Uterus (tissue), 4 donors: ENCODE data around the gene EMID1. TPM values are rescaled to one million over a fixed set of nuclear protein-coding genes. Genes with fewer than 3 reads are reported as not detected.

Experiments used
- DNase-seq, 2 donors: peaks; one replicate each; pipeline ENCODE4 v3.0.0-alpha.2; 2019 to 2020
- H3K27ac ChIP-seq, 2 donors: fragments of 200-600 bp; sonication (generic); 1 replicate in 1 of 2; 2 replicates in 1 of 2; pipeline ENCODE4 v1.5.1; 2016 to 2018
- H3K27me3 ChIP-seq, 2 donors: fragments of 200-600 bp; sonication (generic); one replicate each; pipeline ENCODE4 v1.5.1; 2018 to 2019; ENCODE audit warnings: control low read depth in 1 of 2
- H3K36me3 ChIP-seq, 2 donors: fragments of 200-600 bp; sonication (generic); one replicate each; pipeline ENCODE4 v1.5.1; 2019; ENCODE audit warnings: control low read depth in 1 of 2
- H3K4me1 ChIP-seq, 2 donors: fragments of 200-600 bp; sonication (generic); one replicate each; pipeline ENCODE4 v1.5.1; 2018 to 2019; ENCODE audit warnings: control low read depth in 1 of 2
- H3K4me3 ChIP-seq, 2 donors: fragments of 200-600 bp; sonication (generic); 1 replicate in 1 of 2; 2 replicates in 1 of 2; pipeline ENCODE4 v1.5.1; 2018 to 2019; ENCODE audit warnings: mild to moderate bottlenecking in 1 of 2
- H3K9me3 ChIP-seq, 2 donors: fragments of 200-600 bp; sonication (generic); one replicate each; pipeline ENCODE4 v1.5.1; 2019; ENCODE audit warnings: control low read depth in 1 of 2
- POLR2A ChIP-seq, 2 donors: fragments of 450-650 bp; IDR thresholded peaks; one replicate each; pipeline ENCODE4 v1.6.1; 2016; ENCODE audit warnings: antibody characterized with exemption in 2 of 2, mild to moderate bottlenecking in 1 of 2, moderate library complexity in 1 of 2
- intact Hi-C: fragments of 100-400 bp; cut with DNase I; formaldehyde crosslinking; loops from one replicate; pipeline ENCODE4 v1.15.1; 2023; ENCODE audit warnings: low total_unique reads
- total RNA-seq, 4 donors: library from RNA; depleted of rRNA in 3 of 4; stranded (reverse); fragments of >200 nt in 3 of 4; gene quantifications; one replicate each; pipeline versions ENCODE4 v1.1.0 to v1.2.4, GENCODE V29; 2014 to 2023
- TF ChIP-seq, protein P1 (sequence below), 4 experiments: fragments of 200-600 bp in 2 of 4; fragments of 450-650 bp in 2 of 4; sonication (generic) in 2 of 4; IDR thresholded peaks; one replicate each; pipeline ENCODE4 v1.5.1; 2016 to 2019; ENCODE audit warnings: antibody characterized with exemption in 4 of 4, mild to moderate bottlenecking in 2 of 4, moderate library complexity in 1 of 4
- donor health status: DM: yes; HTN: yes; CAD: no.

The EMID1 gene
- total RNA-seq, 4 donors from 2014 or later, result under 0.01 to 30.0 (median 10.2) TPM

DNA sequence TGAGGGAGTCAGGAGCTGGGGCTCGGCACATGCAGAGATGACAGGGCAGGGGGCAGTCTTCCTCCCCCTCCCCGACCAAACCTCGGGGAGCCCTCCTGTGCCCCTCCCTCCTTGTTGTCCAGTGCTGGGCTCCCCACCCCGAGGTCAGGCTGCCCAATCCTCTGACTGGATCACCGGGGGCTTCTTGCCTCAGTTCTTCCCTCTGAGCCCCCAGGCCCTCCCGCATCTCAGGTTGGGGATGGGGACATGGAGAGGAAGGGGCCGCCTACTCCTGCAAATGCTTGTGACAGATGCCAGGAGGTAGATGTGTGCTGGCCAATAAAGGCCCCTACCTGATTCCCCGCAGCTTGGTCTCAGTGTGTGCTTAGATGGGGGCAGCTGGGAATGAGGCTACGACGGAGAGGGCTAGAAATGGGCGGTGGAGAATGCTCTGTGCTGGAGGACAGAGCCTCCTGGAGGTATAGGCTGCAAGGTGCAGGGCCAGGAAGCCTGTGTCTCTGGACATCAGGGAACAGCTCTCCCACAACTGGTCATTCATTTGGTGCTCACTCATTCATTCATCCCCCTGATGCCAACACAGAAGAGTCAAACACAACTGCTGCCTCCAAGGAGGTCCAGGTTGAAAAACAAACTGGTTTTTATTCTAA, 53.7 kb downstream of the EMID1 start:
- intact Hi-C loops, result no loop called here
- Histone ChIP-seq H3K4me1 (no peaks in the 10 kb centered on the region), H3K4me3 (no peak overlapping the region)

DNA sequence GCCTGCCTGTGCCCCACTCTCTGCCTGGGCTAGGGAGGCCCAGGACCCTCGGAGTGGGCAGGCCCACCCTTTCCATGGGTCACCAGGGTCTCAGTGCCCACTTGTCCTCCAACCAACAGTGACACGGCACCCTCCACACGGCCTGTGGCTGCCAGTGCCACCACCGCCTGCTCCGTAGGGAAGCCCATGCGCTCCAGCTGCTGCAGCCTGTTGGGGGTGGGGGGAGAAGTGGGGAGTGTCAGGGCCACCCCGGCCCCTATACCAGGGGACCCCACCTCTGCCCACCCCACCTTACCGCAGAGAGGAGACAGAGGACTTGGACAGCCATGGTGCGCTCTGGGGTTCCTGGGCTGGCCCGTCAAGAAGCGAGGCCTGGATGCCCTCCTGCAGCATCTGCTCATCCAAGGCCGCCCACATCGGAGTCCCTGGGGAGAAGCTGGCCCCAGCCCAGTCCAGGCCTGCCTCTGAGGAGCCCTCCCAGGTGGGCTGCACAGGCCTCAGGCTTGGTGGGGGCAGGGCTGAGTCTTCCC, 54.4 kb downstream of the EMID1 start:
- Histone ChIP-seq H3K27ac (no peak overlapping the region), H3K4me1 (no peaks in the 10 kb centered on the region), H3K9me3 (no peaks in the 10 kb centered on the region), H3K27me3 (no peaks in the 10 kb centered on the region), H3K36me3 (no peaks in the 10 kb centered on the region), H3K4me3 (no peak overlapping the region)
- no peak for DNase-seq
- intact Hi-C loops, result no loop called here
- TF ChIP-seq, protein P1, sequence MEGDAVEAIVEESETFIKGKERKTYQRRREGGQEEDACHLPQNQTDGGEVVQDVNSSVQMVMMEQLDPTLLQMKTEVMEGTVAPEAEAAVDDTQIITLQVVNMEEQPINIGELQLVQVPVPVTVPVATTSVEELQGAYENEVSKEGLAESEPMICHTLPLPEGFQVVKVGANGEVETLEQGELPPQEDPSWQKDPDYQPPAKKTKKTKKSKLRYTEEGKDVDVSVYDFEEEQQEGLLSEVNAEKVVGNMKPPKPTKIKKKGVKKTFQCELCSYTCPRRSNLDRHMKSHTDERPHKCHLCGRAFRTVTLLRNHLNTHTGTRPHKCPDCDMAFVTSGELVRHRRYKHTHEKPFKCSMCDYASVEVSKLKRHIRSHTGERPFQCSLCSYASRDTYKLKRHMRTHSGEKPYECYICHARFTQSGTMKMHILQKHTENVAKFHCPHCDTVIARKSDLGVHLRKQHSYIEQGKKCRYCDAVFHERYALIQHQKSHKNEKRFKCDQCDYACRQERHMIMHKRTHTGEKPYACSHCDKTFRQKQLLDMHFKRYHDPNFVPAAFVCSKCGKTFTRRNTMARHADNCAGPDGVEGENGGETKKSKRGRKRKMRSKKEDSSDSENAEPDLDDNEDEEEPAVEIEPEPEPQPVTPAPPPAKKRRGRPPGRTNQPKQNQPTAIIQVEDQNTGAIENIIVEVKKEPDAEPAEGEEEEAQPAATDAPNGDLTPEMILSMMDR (IDR thresholded peaks at IDR 0.05), result no peak

More for the DNA sequence above, 53.7 kb downstream of the EMID1 start:
- DNase-seq, result no peak
- Histone ChIP-seq H3K27me3 (no peaks in the 10 kb centered on the region), H3K36me3 (no peaks in the 10 kb centered on the region), H3K9me3 (no peaks in the 10 kb centered on the region), H3K27ac (no peak overlapping the region)
- TF ChIP-seq POLR2A (IDR thresholded peaks at IDR 0.05), result no peak
- TF ChIP-seq, protein P1 (IDR thresholded peaks at IDR 0.05), result no peak

DNA sequence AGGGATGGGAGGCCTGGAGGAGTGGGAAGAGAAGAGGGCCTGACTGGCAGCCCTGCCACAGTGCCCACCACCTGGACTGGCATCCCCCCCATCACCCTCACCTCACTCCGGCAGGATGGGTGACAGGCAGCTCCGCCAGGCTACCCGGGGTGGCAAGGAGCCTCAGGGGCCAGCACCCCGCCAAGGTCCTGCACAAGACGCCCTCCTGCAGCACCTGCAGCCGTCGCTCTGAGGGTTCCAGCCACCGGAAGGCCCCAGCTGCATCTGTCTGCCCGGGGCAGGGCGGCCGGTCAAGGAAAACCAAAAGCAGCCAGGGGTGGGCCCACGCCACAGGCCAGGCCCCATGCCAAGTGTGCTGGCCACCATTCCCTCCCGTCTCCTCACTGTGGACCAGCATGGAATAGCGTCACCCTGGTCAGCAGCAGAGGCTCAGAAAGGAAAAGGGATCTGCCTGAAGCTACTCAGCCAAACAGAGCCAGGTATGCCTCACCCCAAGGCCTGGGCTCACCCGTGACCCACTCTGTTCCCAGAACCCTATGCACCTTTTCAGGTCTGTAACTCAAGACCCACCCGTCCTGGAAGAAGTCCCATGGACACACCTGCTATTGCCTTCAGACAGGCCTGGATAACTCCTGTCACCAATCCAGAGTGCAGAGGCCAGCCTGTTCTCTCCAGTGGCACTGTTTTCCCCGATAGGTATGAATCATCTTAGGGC, 55.1 kb downstream of the EMID1 start:
- Histone ChIP-seq H3K4me1 (no peaks in the 10 kb centered on the region), H3K27ac (no peak overlapping the region), H3K4me3 (no peak overlapping the region), H3K36me3 (no peaks in the 10 kb centered on the region), H3K9me3 (no peaks in the 10 kb centered on the region), H3K27me3 (no peaks in the 10 kb centered on the region)
- no peak for DNase-seq
- TF ChIP-seq, protein P1 (IDR thresholded peaks at IDR 0.05), result no peak
- TF ChIP-seq POLR2A (IDR thresholded peaks at IDR 0.05), result no peak
- intact Hi-C loops, result no loop called here

DNA sequence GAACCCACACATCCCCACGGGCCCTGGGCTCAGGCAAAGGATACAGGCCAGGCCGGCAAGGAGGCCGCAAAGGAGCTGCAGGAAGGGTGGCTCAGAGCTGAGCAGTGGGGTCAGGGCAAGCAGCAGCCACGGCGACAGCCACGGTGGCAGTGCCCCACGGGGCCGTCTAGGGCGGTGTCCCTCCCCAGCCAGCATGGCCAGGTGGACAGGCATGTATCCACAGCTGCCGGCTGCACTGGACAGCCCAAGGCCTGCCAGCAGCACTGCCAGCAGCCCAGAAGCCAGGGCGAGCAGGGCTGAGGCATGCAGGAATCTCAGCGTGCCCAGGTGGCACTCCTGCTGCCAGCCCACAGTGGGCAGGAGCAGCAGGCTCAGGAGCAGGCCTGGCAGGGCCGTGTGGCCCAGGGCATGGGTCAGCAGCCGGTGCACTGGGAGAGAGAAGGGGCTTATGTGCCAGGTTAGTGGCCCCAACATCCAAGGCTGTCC, 58.1 kb downstream of the EMID1 start:
- Histone ChIP-seq H3K27ac (no peak overlapping the region), H3K4me1 (no peaks in the 10 kb centered on the region), H3K9me3 (no peaks in the 10 kb centered on the region), H3K4me3 (no peak overlapping the region), H3K36me3 (no peaks in the 10 kb centered on the region), H3K27me3 (no peaks in the 10 kb centered on the region)
- no peak for DNase-seq
- no peak for TF ChIP-seq POLR2A (IDR thresholded peaks at IDR 0.05)
- intact Hi-C loops, result no loop called here

DNA sequence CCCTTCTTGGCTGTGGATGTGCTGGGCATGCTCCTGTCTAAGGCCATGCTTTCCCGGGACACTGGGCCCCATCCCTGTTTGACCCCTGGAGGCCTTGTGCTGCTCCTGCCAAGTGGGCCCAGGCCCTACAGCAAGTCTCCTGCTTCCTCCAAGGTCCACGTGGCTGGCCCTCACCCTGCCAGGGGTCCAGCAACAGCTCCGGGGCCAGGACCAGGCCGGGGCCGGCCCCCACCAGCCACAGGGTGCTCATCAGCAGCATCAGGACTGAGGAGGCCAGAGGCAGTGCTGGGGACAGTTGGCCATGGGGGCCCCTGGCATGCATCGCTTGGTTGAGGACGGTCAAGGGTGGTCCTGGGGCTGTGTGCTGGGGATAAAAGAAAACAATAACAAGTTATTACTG, 59.6 kb downstream of the EMID1 start:
- TF ChIP-seq POLR2A (IDR thresholded peaks at IDR 0.05), result no peak
- H3K4me1 ChIP-seq, result no peaks in the 10 kb centered on the region

DNA sequence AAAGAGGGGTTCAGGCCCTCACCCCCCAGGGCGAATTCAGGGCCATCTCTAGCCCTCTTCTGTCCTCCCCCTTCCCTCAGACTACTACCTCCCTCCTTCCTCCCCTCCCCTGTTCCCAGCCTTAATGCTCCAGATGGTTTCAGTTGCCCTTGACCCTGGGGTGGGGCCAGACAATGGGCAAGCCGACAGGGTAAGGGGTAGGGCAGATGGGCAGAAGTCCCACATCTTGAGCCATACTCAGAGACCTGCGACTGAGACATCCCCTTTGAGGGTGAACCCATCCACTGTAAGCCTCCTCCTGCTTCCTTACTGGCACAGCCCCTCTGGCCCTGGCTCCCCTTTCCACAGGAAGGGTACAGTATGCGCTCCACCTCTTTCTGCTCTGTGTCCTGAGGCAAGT, 60.2 kb downstream of the EMID1 start:
- Histone ChIP-seq H3K27me3 (no peaks in the 10 kb centered on the region), H3K27ac (peak overlapping the region; percentile 97 to 98)
- intact Hi-C loops, result no loop called here

More for the DNA sequence above, 59.6 kb downstream of the EMID1 start:
- no peaks in the 10 kb centered on the region for H3K36me3 ChIP-seq
- intact Hi-C loops, result no loop called here
- no peaks in the 10 kb centered on the region for H3K9me3 ChIP-seq
- H3K4me3 ChIP-seq, result no peak overlapping the region
- H3K27me3 ChIP-seq, result no peaks in the 10 kb centered on the region
- H3K27ac ChIP-seq, result no peak overlapping the region
- no peak for DNase-seq

More for the DNA sequence above, 60.2 kb downstream of the EMID1 start:
- H3K4me1 ChIP-seq, result no peaks in the 10 kb centered on the region
- H3K36me3 ChIP-seq, result no peaks in the 10 kb centered on the region
- DNase-seq, result no peak
- no peaks in the 10 kb centered on the region for H3K9me3 ChIP-seq
- no peak for TF ChIP-seq POLR2A (IDR thresholded peaks at IDR 0.05)
- TF ChIP-seq, protein P1 (IDR thresholded peaks at IDR 0.05), result no peak
- H3K4me3 ChIP-seq, result no peak overlapping the region
